NCI-H2029 (cell line): ENCODE measurements around the gene PPP1R3G.

Source experiments
- DNase-seq: peaks from one replicate; lab custom pipeline; 2025; lab: John Stamatoyannopoulos, UW

Gene PPP1R3G

GRCh38 chr6:5072440-5072839 is 12.7 kb upstream of the PPP1R3G start:
- DNase-seq: no peak

- no peak for DNase-seq
These were observed 11.1 kb upstream of the PPP1R3G start for GRCh38 chr6:5073992-5074391.

GRCh38 chr6:5076931-5077330 is 8.2 kb upstream of the PPP1R3G start:
- DNase-seq: no peak

- DNase-seq: no peak
These were observed 6.9 kb upstream of the PPP1R3G start for GRCh38 chr6:5078121-5078669.

- DNase-seq: no peak
These were observed 5.4 kb upstream of the PPP1R3G start for GRCh38 chr6:5079692-5080091.

- DNase-seq: no peak
These were observed 4.6 kb upstream of the PPP1R3G start for GRCh38 chr6:5080574-5080973.

- DNase-seq: no peak
These were observed 4.0 kb upstream of the PPP1R3G start for GRCh38 chr6:5081182-5081581.

- DNase-seq: no peak
These were observed 3.2 kb upstream of the PPP1R3G start for GRCh38 chr6:5081955-5082354.

- no peak for DNase-seq
These were observed 2.4 kb upstream of the PPP1R3G start for GRCh38 chr6:5082487-5083306.

- DNase-seq: no peak
These were observed 1.9 kb upstream of the PPP1R3G start for GRCh38 chr6:5083307-5083583.

GRCh38 chr6:5083813-5084359 is 1.3 kb upstream of the PPP1R3G start:
- no peak for DNase-seq

- DNase-seq: no peak
These were observed 771 bp upstream of the PPP1R3G start for GRCh38 chr6:5084360-5084780.

GRCh38 chr6:5085648-5086293 is 630 bp downstream of the PPP1R3G start:
- DNase-seq: peak; percentile 47

- no peak for DNase-seq
These were observed 1.3 kb downstream of the PPP1R3G start for GRCh38 chr6:5086294-5086890.

GRCh38 chr6:5087389-5087788 is 2.2 kb downstream of the PPP1R3G start:
- no peak for DNase-seq

GRCh38 chr6:5088780-5089179 is 3.6 kb downstream of the PPP1R3G start:
- no peak for DNase-seq

- DNase-seq: no peak
These were observed 4.6 kb downstream of the PPP1R3G start for GRCh38 chr6:5089481-5090438.

GRCh38 chr6:5090603-5091002 is 5.5 kb downstream of the PPP1R3G start:
- DNase-seq: no peak

GRCh38 chr6:5091210-5092069 is 6.3 kb downstream of the PPP1R3G start:
- no peak for DNase-seq

- no peak for DNase-seq
These were observed 8.3 kb downstream of the PPP1R3G start for GRCh38 chr6:5093231-5094015.
